HCT116 (cell line): Measurements from ENCODE around the gene ARRDC4. TPM values are rescaled to one million over a fixed set of nuclear protein-coding genes. Genes with fewer than 3 reads are reported as not detected.

Experiments used
- ATAC-seq: fragments of 200-7000 bp; cut with Tn5 transposase; 2 replicates; pipeline ENCODE4 v1.9.1; 2020; ENCODE audit warnings: mild to moderate bottlenecking, moderate library complexity
- BruUV-seq: library from RNA; stranded (reverse); fragments of 400-500 nt; replicated peaks from 2 replicates; lab custom pipeline; 2021; lab: Mats Ljungman, UMichigan
- CTCF ChIA-PET: fragments of 300-600 bp; sonication (Branson Sonifier 250); formaldehyde crosslinking; loops from one replicate; lab custom pipeline; 2021; ENCODE audit warnings: antibody characterized with exemption; lab: Charles Lee
- POLR2A ChIA-PET: fragments of 300-600, 350-600 bp; sonication (Branson Sonifier 250); formaldehyde crosslinking; loops from one replicate; lab custom pipeline; 2021; ENCODE audit warnings: antibody characterized with exemption; lab: Charles Lee
- RAD21 ChIA-PET, 2 experiments: fragments of 300-600 bp; sonication (Branson Sonifier 250); formaldehyde crosslinking; loops; one replicate each; lab custom pipeline; 2023; ENCODE audit warnings: low total read pairs in 2 of 2; ENCODE audit not compliant: uncharacterized antibody in 2 of 2, unreplicated experiment in 2 of 2, low non-redundant PET in 1 of 2; lab: Charles Lee
- DNase-seq: peaks from one replicate; pipeline ENCODE4 v3.0.0-alpha.2; 2010; ENCODE audit warnings: low read depth, low spot score
- H2AFZ ChIP-seq: fragments of 200-600 bp; shearing (Covaris generic), sonication (generic); 2 replicates; pipeline ENCODE4 v1.6.1; 2017; ENCODE audit warnings: low read depth, mixed run types, mixed read lengths, antibody characterized with exemption, low read length; ENCODE audit not compliant: poor library complexity, severe bottlenecking
- H3K27ac ChIP-seq: 2 replicates; pipeline ENCODE4 v1.5.1; 2012; ENCODE audit warnings: low read depth, low read length
- H3K27me3 ChIP-seq: fragments of 200-600 bp; sonication (generic); 2 replicates; pipeline ENCODE4 v1.6.1; 2016; ENCODE audit warnings: mixed run types, low read length, mixed read lengths; ENCODE audit not compliant: insufficient read depth
- H3K36me3 ChIP-seq, 2 experiments: fragments of 200-500 bp in 1 of 2; fragments of 200-600 bp in 1 of 2; sonication (Bioruptor generic) in 1 of 2; sonication (generic) in 1 of 2; 2 replicates each; pipeline versions ENCODE4 v1.5.1 to v1.6.1; 2014 to 2016; ENCODE audit warnings: low read length in 2 of 2, inconsistent platforms in 1 of 2, mixed read lengths in 1 of 2, mixed run types in 1 of 2; ENCODE audit not compliant: insufficient read depth in 2 of 2, control insufficient read depth in 1 of 2
- H3K4me1 ChIP-seq, 2 experiments: fragments of 200-600 bp in 1 of 2; sonication (generic) in 1 of 2; 2 replicates each; pipeline versions ENCODE4 v1.5.1 to v1.6.1; 2012 to 2017; ENCODE audit warnings: low read length in 2 of 2, inconsistent platforms in 1 of 2, mild to moderate bottlenecking in 1 of 2, mixed read lengths in 1 of 2, mixed run types in 1 of 2, moderate library complexity in 1 of 2; ENCODE audit not compliant: insufficient read depth in 2 of 2, control insufficient read depth in 1 of 2
- H3K4me2 ChIP-seq: fragments of 200-600 bp; sonication (generic); 2 replicates; pipeline ENCODE4 v1.6.1; 2017; ENCODE audit warnings: mixed run types, low read length, mixed read lengths
- H3K4me3 ChIP-seq, 2 experiments: fragments of 200-600 bp in 1 of 2; sonication (generic) in 1 of 2; replicated peaks in 1 of 2; 2 replicates each; pipeline ENCODE4 v1.5.1; 2011 to 2016; ENCODE audit warnings: low read length in 2 of 2, control low read depth in 1 of 2, low read depth in 1 of 2, mild to moderate bottlenecking in 1 of 2, mixed read lengths in 1 of 2, mixed run types in 1 of 2
- H3K79me2 ChIP-seq: fragments of 200-600 bp; sonication (generic); 2 replicates; pipeline ENCODE4 v1.6.1; 2017; ENCODE audit warnings: mild to moderate bottlenecking, mixed run types, low read length, moderate library complexity, mixed read lengths; ENCODE audit not compliant: insufficient read depth
- H3K9ac ChIP-seq: fragments of 200-600 bp; sonication (generic); 2 replicates; pipeline ENCODE4 v1.6.1; 2016; ENCODE audit warnings: low read length, mixed read lengths
- H3K9me2 ChIP-seq: fragments of 200-600 bp; sonication (generic), shearing (Covaris generic); 2 replicates; pipeline ENCODE4 v1.6.1; 2017; ENCODE audit warnings: mixed run types, mild to moderate bottlenecking, moderate library complexity; ENCODE audit not compliant: insufficient read depth
- H3K9me3 ChIP-seq, 2 experiments: fragments of 200-500 bp in 1 of 2; fragments of 200-600 bp in 1 of 2; sonication (Bioruptor generic) in 1 of 2; sonication (generic) in 1 of 2; 2 replicates each; pipeline ENCODE4 v1.6.1; 2014 to 2017; ENCODE audit warnings: low read length in 2 of 2, mixed read lengths in 2 of 2, inconsistent platforms in 1 of 2, low read depth in 1 of 2, mild to moderate bottlenecking in 1 of 2, mixed run types in 1 of 2, moderate library complexity in 1 of 2; ENCODE audit not compliant: control insufficient read depth in 1 of 2, insufficient read depth in 1 of 2
- H4K20me1 ChIP-seq: fragments of 200-600 bp; sonication (generic), shearing (Covaris generic); 2 replicates; pipeline ENCODE4 v1.6.1; 2017; ENCODE audit warnings: mixed run types, mild to moderate bottlenecking, moderate library complexity; ENCODE audit not compliant: insufficient read depth
- CBX3 ChIP-seq: IDR thresholded peaks from 2 replicates; pipeline ENCODE4 v1.6.1; 2012; ENCODE audit warnings: low read depth
- CEBPB ChIP-seq: IDR thresholded peaks from 2 replicates; pipeline ENCODE4 v1.6.1; 2012; ENCODE audit warnings: low read depth
- EZH2 ChIP-seq: fragments of 200-600 bp; sonication (generic); IDR thresholded peaks from 2 replicates; pipeline ENCODE4 v1.6.1; 2017; ENCODE audit warnings: antibody characterized with exemption, mixed run types
- POLR2A ChIP-seq: IDR thresholded peaks from 2 replicates; pipeline ENCODE4 v1.7.0; 2011; ENCODE audit warnings: borderline replicate concordance; ENCODE audit not compliant: insufficient read depth, insufficient read length; ENCODE audit errors: extremely low read depth
- SIN3A ChIP-seq: IDR thresholded peaks from 2 replicates; pipeline ENCODE4 v1.6.1; 2012; ENCODE audit warnings: low read depth
- SP1 ChIP-seq: IDR thresholded peaks from 2 replicates; pipeline ENCODE4 v1.6.1; 2012; ENCODE audit warnings: low read depth
- YY1 ChIP-seq: IDR thresholded peaks from 2 replicates; pipeline ENCODE4 v1.6.1; 2011; ENCODE audit warnings: low read length, low read depth, moderate library complexity, mild to moderate bottlenecking; ENCODE audit not compliant: insufficient replicate concordance; ENCODE audit errors: extremely low read depth
- ZNF274 ChIP-seq: fragments of 200-500 bp; sonication (Bioruptor generic); IDR thresholded peaks from 2 replicates; pipeline ENCODE4 v1.6.1; 2014; ENCODE audit warnings: mild to moderate bottlenecking, low read depth, low read length, inconsistent platforms
- intact Hi-C: fragments of 100-400 bp; cut with micrococcal nuclease; formaldehyde crosslinking; loops from 2 replicates; pipeline ENCODE4 v1.10.0; 2022
- total RNA-seq: library from RNA; stranded (reverse); gene quantifications from one replicate; pipeline ENCODE4 v1.2.1, GENCODE V29; 2021; ENCODE audit not compliant: unreplicated experiment

ARRDC4 gene
- total RNA-seq, 1 experiment from 2014 or later = 19.6 TPM

- H3K36me3 ChIP-seq = no peaks in the 10 kb centered on the region
- H3K9me2 ChIP-seq = no peaks in the 10 kb centered on the region
- POLR2A ChIA-PET = no interaction called here
- intact Hi-C loops = no loop called here
- RAD21 ChIA-PET = no interaction called here
- H3K79me2 ChIP-seq = no peaks in the 10 kb centered on the region
- H3K27ac ChIP-seq = no peak overlapping the region
- DNase-seq (no peak), ATAC-seq (no peak)
- CTCF ChIA-PET = no interaction called here
- no peaks in the 10 kb centered on the region for H3K4me1 ChIP-seq
- TF ChIP-seq YY1 = no peak
- TF ChIP-seq EZH2 = no peak
- no peak overlapping the region for H3K4me3 ChIP-seq
- H3K27me3 ChIP-seq = peaks cover 30% of the 10 kb centered on the region
- H3K9me3 ChIP-seq = no peaks in the 10 kb centered on the region
- no peak overlapping the region for H3K4me2 ChIP-seq
- no peak overlapping the region for H2AFZ ChIP-seq
- no peak overlapping the region for H3K9ac ChIP-seq
- no peaks in the 10 kb centered on the region for H4K20me1 ChIP-seq
- no TSS peak for BruUV-seq
Measured at GRCh38 chr15:97915261-97915660, 45.2 kb upstream of the ARRDC4 start.

GRCh38 chr15:97921296-97921865 is 39.1 kb upstream of the ARRDC4 start:
- Histone ChIP-seq H3K27me3 (peaks cover 9% of the 10 kb centered on the region; the same call in 1 of the 2 replicates), H3K4me3 (no peak overlapping the region), H3K9ac (no peak overlapping the region), H3K79me2 (no peaks in the 10 kb centered on the region), H3K4me1 (no peaks in the 10 kb centered on the region), H3K36me3 (no peaks in the 10 kb centered on the region), H2AFZ (no peak overlapping the region), H3K4me2 (no peak overlapping the region), H3K9me2 (no peaks in the 10 kb centered on the region), H3K9me3 (no peaks in the 10 kb centered on the region), H4K20me1 (no peaks in the 10 kb centered on the region)
- BruUV-seq = no TSS peak
- DNase-seq (no peak), ATAC-seq (no peak)
- ChIA-PET POLR2A (no interaction called here), CTCF (no interaction called here), RAD21 (no interaction called here)
- intact Hi-C loops = no loop called here
- TF ChIP-seq CEBPB (no peak), SP1 (no peak), ZNF274 (no peak), POLR2A (no peak), CBX3 (no peak), SIN3A (no peak)
- TF ChIP-seq, all 23 proteins: peak for 0
- no peak overlapping the region for H3K27ac ChIP-seq
